Uterus (tissue), 2 donors: ENCODE results near the gene TNF.

ENCODE experiments used
- POLR2A ChIP-seq, 2 donors: fragments of 450-650 bp; IDR thresholded peaks; one replicate each; pipeline ENCODE4 v1.6.1; 2016; ENCODE audit warnings: antibody characterized with exemption in 2 of 2, mild to moderate bottlenecking in 1 of 2, moderate library complexity in 1 of 2
- TF ChIP-seq, protein P1 (sequence below), 4 experiments: fragments of 200-600 bp in 2 of 4; fragments of 450-650 bp in 2 of 4; sonication (generic) in 2 of 4; IDR thresholded peaks; one replicate each; pipeline ENCODE4 v1.5.1; 2016 to 2019; ENCODE audit warnings: antibody characterized with exemption in 4 of 4, mild to moderate bottlenecking in 2 of 4, moderate library complexity in 1 of 4

DNA sequence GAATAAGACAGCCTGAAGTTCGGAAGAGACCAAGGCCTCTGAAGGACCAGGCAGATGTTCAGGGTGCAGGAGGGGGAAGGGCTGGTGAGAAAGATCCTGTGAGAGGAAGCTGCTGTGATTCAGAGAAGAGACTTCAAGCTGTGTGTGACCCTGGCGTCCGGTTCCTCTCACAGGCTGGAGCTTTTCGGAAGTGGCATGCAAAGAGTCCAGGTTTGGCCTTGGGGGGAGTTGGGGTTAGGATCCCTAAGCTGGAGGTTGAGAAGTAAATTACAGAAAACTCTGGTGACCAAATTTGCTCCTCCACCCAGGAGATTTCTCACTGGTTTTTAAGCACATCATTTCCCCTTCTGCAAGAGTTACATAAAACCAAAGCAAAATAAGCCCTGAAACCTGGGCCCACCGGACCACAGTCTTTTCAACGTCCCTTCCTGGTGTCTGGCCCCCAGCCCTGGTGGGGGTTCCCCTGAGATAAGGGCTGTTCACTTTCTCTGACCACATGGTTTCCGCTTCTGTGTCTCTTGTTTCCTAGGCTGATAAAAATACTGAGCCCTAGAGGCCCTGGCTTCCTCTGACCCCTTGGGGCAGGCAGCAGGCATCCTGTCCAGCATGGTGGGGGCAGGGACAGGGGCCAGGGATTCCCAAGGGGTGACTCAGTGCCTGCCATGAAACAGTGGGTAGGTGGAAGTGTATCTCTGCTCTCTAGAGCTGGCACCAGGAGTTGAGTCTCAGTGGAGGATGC lies 15.2 kb upstream of the TNF start:
- TF ChIP-seq, protein P1, sequence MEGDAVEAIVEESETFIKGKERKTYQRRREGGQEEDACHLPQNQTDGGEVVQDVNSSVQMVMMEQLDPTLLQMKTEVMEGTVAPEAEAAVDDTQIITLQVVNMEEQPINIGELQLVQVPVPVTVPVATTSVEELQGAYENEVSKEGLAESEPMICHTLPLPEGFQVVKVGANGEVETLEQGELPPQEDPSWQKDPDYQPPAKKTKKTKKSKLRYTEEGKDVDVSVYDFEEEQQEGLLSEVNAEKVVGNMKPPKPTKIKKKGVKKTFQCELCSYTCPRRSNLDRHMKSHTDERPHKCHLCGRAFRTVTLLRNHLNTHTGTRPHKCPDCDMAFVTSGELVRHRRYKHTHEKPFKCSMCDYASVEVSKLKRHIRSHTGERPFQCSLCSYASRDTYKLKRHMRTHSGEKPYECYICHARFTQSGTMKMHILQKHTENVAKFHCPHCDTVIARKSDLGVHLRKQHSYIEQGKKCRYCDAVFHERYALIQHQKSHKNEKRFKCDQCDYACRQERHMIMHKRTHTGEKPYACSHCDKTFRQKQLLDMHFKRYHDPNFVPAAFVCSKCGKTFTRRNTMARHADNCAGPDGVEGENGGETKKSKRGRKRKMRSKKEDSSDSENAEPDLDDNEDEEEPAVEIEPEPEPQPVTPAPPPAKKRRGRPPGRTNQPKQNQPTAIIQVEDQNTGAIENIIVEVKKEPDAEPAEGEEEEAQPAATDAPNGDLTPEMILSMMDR (IDR thresholded peaks at IDR 0.05): no peak
- TF ChIP-seq POLR2A (IDR thresholded peaks at IDR 0.05): no peak
